ENCODE data around the gene TSPAN9.

DNA sequence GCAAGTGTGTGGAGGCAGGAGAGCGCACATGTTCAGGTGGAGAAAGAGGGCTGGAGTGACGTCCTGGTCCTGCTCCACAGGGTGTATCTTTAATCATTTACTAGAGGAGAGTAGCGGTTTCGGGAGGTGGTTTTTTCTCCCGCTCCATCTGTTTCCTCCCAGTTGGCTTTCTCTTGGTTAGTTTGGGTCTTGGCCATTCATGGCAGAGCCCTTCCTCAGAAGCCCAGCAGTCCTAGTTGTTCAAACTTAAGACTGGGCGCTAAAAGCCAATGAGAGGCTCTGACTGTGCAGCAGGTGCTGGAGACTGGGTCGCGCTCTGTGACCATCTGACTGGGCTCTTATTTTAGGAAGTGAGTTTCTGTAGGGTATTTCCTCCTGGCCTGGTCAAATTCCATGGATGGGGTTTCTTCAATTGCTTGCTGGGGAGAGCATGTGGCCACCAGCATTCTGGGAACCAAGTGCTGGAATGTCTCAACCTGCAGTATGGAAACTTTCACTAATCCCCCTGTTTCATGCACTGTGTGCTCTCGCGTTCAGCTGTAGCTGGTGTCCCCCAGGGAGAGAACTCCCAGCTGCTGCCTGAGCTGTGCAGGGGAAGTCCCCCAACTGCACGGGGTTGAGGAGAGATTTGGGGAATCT is 27.4 kb upstream of the TSPAN9 start:
- TF ChIP-seq, protein P1, sequence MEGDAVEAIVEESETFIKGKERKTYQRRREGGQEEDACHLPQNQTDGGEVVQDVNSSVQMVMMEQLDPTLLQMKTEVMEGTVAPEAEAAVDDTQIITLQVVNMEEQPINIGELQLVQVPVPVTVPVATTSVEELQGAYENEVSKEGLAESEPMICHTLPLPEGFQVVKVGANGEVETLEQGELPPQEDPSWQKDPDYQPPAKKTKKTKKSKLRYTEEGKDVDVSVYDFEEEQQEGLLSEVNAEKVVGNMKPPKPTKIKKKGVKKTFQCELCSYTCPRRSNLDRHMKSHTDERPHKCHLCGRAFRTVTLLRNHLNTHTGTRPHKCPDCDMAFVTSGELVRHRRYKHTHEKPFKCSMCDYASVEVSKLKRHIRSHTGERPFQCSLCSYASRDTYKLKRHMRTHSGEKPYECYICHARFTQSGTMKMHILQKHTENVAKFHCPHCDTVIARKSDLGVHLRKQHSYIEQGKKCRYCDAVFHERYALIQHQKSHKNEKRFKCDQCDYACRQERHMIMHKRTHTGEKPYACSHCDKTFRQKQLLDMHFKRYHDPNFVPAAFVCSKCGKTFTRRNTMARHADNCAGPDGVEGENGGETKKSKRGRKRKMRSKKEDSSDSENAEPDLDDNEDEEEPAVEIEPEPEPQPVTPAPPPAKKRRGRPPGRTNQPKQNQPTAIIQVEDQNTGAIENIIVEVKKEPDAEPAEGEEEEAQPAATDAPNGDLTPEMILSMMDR (IDR thresholded peaks at IDR 0.05; ENCODE audit: low read depth, low read length, poor library complexity, severe bottlenecking), result no peak
- TF ChIP-seq EZH2phosphoT487 (IDR thresholded peaks at IDR 0.05; ENCODE audit: borderline replicate concordance, low read length), result no peak

All from DOHH2 (cell line).